ENCODE data around the gene OR7A5. TPM values are rescaled to one million over a fixed set of nuclear protein-coding genes. Genes with fewer than 3 reads are reported as not detected.

Gene OR7A5
- total RNA-seq, 2 experiments from 2014 or later, result not detected

DNA sequence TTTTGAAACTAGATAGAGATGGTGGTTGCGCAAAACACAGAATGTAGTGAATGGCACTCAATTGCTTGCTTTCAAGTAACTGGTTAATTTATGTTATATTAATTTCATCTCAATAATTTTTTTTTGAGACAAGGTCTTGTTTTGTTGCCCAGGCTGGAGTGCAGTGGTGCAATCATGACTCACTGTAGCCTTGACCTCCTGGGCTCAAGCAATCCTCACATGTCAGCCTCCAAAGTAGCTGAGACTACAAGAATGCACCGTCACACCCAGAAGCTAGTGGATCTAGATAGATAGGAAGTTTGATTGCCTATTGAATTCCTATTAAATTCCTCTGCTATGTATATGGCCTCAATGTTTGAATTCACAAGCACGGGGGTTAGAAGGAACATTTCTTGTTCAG lies 30.2 kb downstream of the OR7A5 start:
- Histone ChIP-seq H3K27ac (ENCODE audit: low read depth, low read length, poor library complexity, severe bottlenecking) (no peak overlapping the region), H3K4me1 (ENCODE audit: insufficient read depth, low read length, poor library complexity, severe bottlenecking) (no peaks in the 10 kb centered on the region), H3K36me3 (ENCODE audit: insufficient read depth, low read length) (no peaks in the 10 kb centered on the region), H3K4me2 (ENCODE audit: low read length) (no peak overlapping the region), H3K4me3 (ENCODE audit: low read depth, low read length, poor library complexity, severe bottlenecking) (no peak overlapping the region), H4K20me1 (ENCODE audit: insufficient read depth, low read length) (no peaks in the 10 kb centered on the region), H3K9me3 (ENCODE audit: low read length) (no peaks in the 10 kb centered on the region), H3K79me2 (ENCODE audit: insufficient read depth, low read depth, low read length) (no peaks in the 10 kb centered on the region), H3K9me2 (ENCODE audit: insufficient read depth, low read length) (no peaks in the 10 kb centered on the region), H2AFZ (ENCODE audit: low read length) (no peak overlapping the region)
- TF ChIP-seq EZH2phosphoT487 (IDR thresholded peaks at IDR 0.05; ENCODE audit: borderline replicate concordance, low read depth, low read length) (no peak), CTCF (conservative IDR thresholded peaks at IDR 0.05; ENCODE audit: low read length) (no peak)
- CTCF ChIA-PET (ENCODE audit: unreplicated experiment), result no interaction called here
- intact Hi-C loops (cut with micrococcal nuclease; ENCODE audit: unreplicated experiment), result no loop called here
- no peak for DNase-seq (ENCODE audit: low spot score)
- POLR2A ChIA-PET, result no interaction called here
- BruUV-seq (replicated peaks), result no TSS peak

DNA sequence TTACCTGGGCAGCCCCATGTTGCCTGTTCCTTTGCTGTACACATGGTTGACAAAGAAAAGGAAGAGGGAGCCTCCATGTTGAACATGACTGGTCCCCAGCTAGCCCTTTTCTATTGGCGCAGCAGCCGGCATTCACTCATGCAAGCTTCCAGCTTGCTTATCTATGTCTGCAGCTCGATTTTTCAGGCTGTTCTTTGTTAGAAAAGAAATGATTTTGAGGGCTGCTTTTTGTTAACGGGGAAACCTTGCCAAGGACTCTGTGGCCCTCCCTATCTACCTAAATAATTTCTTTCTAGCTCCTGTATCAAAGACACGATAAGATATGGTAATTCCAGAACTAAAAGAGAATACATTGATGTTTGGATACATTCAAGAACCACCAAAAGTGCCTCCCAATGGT lies 36.2 kb downstream of the OR7A5 start:
- Histone ChIP-seq H3K9me2 (ENCODE audit: insufficient read depth, low read length) (no peaks in the 10 kb centered on the region), H2AFZ (ENCODE audit: low read length) (no peak overlapping the region), H3K4me2 (ENCODE audit: low read length) (no peak overlapping the region), H3K79me2 (ENCODE audit: insufficient read depth, low read depth, low read length) (no peaks in the 10 kb centered on the region), H3K36me3 (ENCODE audit: insufficient read depth, low read length) (no peaks in the 10 kb centered on the region), H3K4me3 (ENCODE audit: low read depth, low read length, poor library complexity, severe bottlenecking) (no peak overlapping the region), H3K27ac (ENCODE audit: low read depth, low read length, poor library complexity, severe bottlenecking) (no peak overlapping the region), H3K4me1 (ENCODE audit: insufficient read depth, low read length, poor library complexity, severe bottlenecking) (no peaks in the 10 kb centered on the region), H4K20me1 (ENCODE audit: insufficient read depth, low read length) (no peaks in the 10 kb centered on the region), H3K9me3 (ENCODE audit: low read length) (no peaks in the 10 kb centered on the region)
- intact Hi-C loops (cut with micrococcal nuclease; ENCODE audit: unreplicated experiment), result no loop called here
- DNase-seq (ENCODE audit: low spot score), result no peak
- POLR2A ChIA-PET, result interaction anchor here (0.6 kb wide), 1 partner anchor 263 kb away, joined by 4 read pairs; no protein-coding TSS in a partner anchor
- CTCF ChIA-PET (ENCODE audit: unreplicated experiment), result no interaction called here
- TF ChIP-seq CTCF (conservative IDR thresholded peaks at IDR 0.05; ENCODE audit: low read length), result no peak
- TF ChIP-seq EZH2phosphoT487 (IDR thresholded peaks at IDR 0.05; ENCODE audit: borderline replicate concordance, low read depth, low read length), result no peak
- BruUV-seq (replicated peaks), result no TSS peak

DNA sequence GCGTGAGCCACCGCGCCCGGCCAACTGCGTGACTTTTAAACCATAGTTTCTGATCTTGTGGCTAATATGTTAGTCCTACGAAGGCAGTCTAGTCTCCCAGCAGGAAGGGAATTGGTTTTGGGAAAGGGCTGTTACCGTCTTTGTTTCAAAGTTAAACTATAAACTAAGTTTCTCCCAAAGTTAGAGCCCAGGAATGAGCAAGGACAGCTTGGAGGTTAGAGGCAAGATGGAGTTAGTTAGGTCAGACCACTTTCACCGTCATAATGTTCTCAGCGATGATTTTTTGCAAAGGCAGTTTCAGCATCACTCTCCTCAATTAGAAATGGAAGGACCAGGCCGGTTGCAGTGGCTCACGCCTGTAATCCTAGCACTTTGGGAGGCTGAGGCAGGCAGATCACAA lies 39.0 kb downstream of the OR7A5 start:
- no TSS peak for BruUV-seq (replicated peaks)
- no peak for DNase-seq (ENCODE audit: low spot score)

More for the DNA sequence above, 39.0 kb downstream of the OR7A5 start:
- Histone ChIP-seq H3K4me3 (ENCODE audit: low read depth, low read length, poor library complexity, severe bottlenecking) (no peak overlapping the region), H3K27ac (ENCODE audit: low read depth, low read length, poor library complexity, severe bottlenecking) (no peak overlapping the region), H2AFZ (ENCODE audit: low read length) (no peak overlapping the region), H3K9me2 (ENCODE audit: insufficient read depth, low read length) (no peaks in the 10 kb centered on the region), H4K20me1 (ENCODE audit: insufficient read depth, low read length) (no peaks in the 10 kb centered on the region), H3K4me1 (ENCODE audit: insufficient read depth, low read length, poor library complexity, severe bottlenecking) (no peaks in the 10 kb centered on the region), H3K79me2 (ENCODE audit: insufficient read depth, low read depth, low read length) (no peaks in the 10 kb centered on the region), H3K9me3 (ENCODE audit: low read length) (no peaks in the 10 kb centered on the region), H3K4me2 (ENCODE audit: low read length) (no peak overlapping the region), H3K36me3 (ENCODE audit: insufficient read depth, low read length) (no peaks in the 10 kb centered on the region)
- no peak for TF ChIP-seq CTCF (conservative IDR thresholded peaks at IDR 0.05; ENCODE audit: low read length)
- no peak for TF ChIP-seq EZH2phosphoT487 (IDR thresholded peaks at IDR 0.05; ENCODE audit: borderline replicate concordance, low read depth, low read length)
- intact Hi-C loops (cut with micrococcal nuclease; ENCODE audit: unreplicated experiment), result no loop called here
- ChIA-PET CTCF (ENCODE audit: unreplicated experiment) (no interaction called here), POLR2A (no interaction called here)
